SK-N-SH (cell line): Measurements from ENCODE around the gene LPCAT1. TPM values are rescaled to one million over a fixed set of nuclear protein-coding genes. Genes with fewer than 3 reads are reported as not detected.

Source experiments
- CTCF ChIA-PET: fragments of 300-600, 350-600 bp; formaldehyde crosslinking; extraction: SDS; loops from one replicate; lab custom pipeline; 2021; lab: Yijun Ruan, JAX
- POLR2A ChIA-PET: fragments of 350-600 bp; sonication (Branson Sonifier 250); formaldehyde crosslinking; extraction: SDS; loops from one replicate; lab custom pipeline; 2020; ENCODE audit warnings: antibody characterized with exemption, inconsistent platforms; lab: Yijun Ruan, JAX
- DNase-seq: peaks from one replicate; pipeline ENCODE4 v3.0.0; 2012
- H2AFZ ChIP-seq: fragments of 200-600 bp; sonication (generic); 2 replicates; pipeline ENCODE4 v1.8.1; 2016; ENCODE audit warnings: antibody characterized with exemption, mild to moderate bottlenecking, low read depth
- H3F3A ChIP-seq: fragments of 200-600 bp; sonication (generic); replicated peaks from 2 replicates; pipeline ENCODE3; 2016; ENCODE audit warnings: antibody characterized with exemption, mild to moderate bottlenecking; ENCODE audit not compliant: insufficient read depth
- H3K27ac ChIP-seq, 2 experiments: fragments of 200-500 bp in 1 of 2; fragments of 200-600 bp in 1 of 2; sonication (Bioruptor generic) in 1 of 2; sonication (generic), shearing (Covaris generic) in 1 of 2; 2 replicates each; pipeline versions ENCODE4 v1.5.1 to v1.6.1; 2014 to 2016; ENCODE audit warnings: low read depth in 2 of 2, inconsistent platforms in 1 of 2, low read length in 1 of 2, mild to moderate bottlenecking in 1 of 2, mixed read lengths in 1 of 2
- H3K27me3 ChIP-seq: fragments of 200-600 bp; sonication (generic), shearing (Covaris generic); 2 replicates; pipeline ENCODE4 v1.6.1; 2016; ENCODE audit warnings: mixed run types; ENCODE audit not compliant: insufficient read depth
- H3K36me3 ChIP-seq, 2 experiments: fragments of 200-500 bp in 1 of 2; fragments of 200-600 bp in 1 of 2; sonication (Bioruptor generic) in 1 of 2; sonication (generic) in 1 of 2; replicated peaks in 1 of 2; 2 replicates each; pipeline versions ENCODE3 to v1.5.1; 2014 to 2016; ENCODE audit warnings: low read length in 1 of 2, mild to moderate bottlenecking in 1 of 2; ENCODE audit not compliant: insufficient read depth in 2 of 2, control insufficient read depth in 1 of 2
- H3K4me1 ChIP-seq, 2 experiments: fragments of 200-500 bp in 1 of 2; fragments of 200-600 bp in 1 of 2; sonication (Bioruptor generic) in 1 of 2; sonication (generic), shearing (Covaris generic) in 1 of 2; 2 replicates each; pipeline versions ENCODE4 v1.5.1 to v1.6.1; 2014 to 2016; ENCODE audit warnings: low read depth in 1 of 2, low read length in 1 of 2, mixed run types in 1 of 2; ENCODE audit not compliant: insufficient read depth in 2 of 2, control insufficient read depth in 1 of 2
- H3K4me2 ChIP-seq: fragments of 200-600 bp; sonication (generic), shearing (Covaris generic); 2 replicates; pipeline ENCODE4 v1.6.1; 2017; ENCODE audit warnings: mixed run types
- H3K4me3 ChIP-seq, 2 experiments: fragments of 200-500 bp in 1 of 2; fragments of 200-600 bp in 1 of 2; sonication (Bioruptor generic) in 1 of 2; sonication (generic), shearing (Covaris generic) in 1 of 2; 2 replicates each; pipeline versions ENCODE4 v1.5.1 to v1.8.1; 2014 to 2016; ENCODE audit warnings: low read depth in 2 of 2, inconsistent platforms in 1 of 2, low read length in 1 of 2, mild to moderate bottlenecking in 1 of 2, mixed read lengths in 1 of 2, moderate library complexity in 1 of 2
- H3K79me2 ChIP-seq: fragments of 200-600 bp; sonication (generic); 2 replicates; pipeline ENCODE4 v1.8.1; 2017; ENCODE audit warnings: mild to moderate bottlenecking; ENCODE audit not compliant: insufficient read depth
- H3K9ac ChIP-seq: fragments of 200-600 bp; sonication (generic); 2 replicates; pipeline ENCODE4 v1.6.1; 2017; ENCODE audit warnings: mixed run types
- H3K9me2 ChIP-seq: fragments of 200-600 bp; sonication (generic); 2 replicates; pipeline ENCODE4 v1.6.1; 2017; ENCODE audit warnings: mixed run types
- H3K9me3 ChIP-seq: fragments of 200-600 bp; sonication (generic); 2 replicates; pipeline ENCODE4 v1.6.1; 2017; ENCODE audit warnings: mixed run types, mild to moderate bottlenecking, moderate library complexity
- H4K20me1 ChIP-seq: fragments of 200-600 bp; sonication (generic); 2 replicates; pipeline ENCODE4 v1.6.1; 2017; ENCODE audit warnings: mild to moderate bottlenecking, mixed run types; ENCODE audit not compliant: insufficient read depth
- CHD2 ChIP-seq: fragments of 150-350 bp; IDR thresholded peaks from 2 replicates; pipeline ENCODE4 v1.6.1; 2018; ENCODE audit warnings: low read length; ENCODE audit not compliant: partially characterized antibody
- EP300 ChIP-seq, 2 experiments: IDR thresholded peaks; 2 replicates each; pipeline versions ENCODE4 v1.4.0 to v1.6.1; 2012; ENCODE audit warnings: borderline replicate concordance in 1 of 2, low read depth in 1 of 2, low read length in 1 of 2
- FOXJ3 ChIP-seq: sonication (generic); formaldehyde crosslinking; IDR thresholded peaks from 2 replicates; pipeline ENCODE4 v1.5.1; 2020; ENCODE audit warnings: mild to moderate bottlenecking, missing genetic modification reagents
- FOXM1 ChIP-seq: IDR thresholded peaks from 2 replicates; pipeline ENCODE4 v1.4.0; 2012; ENCODE audit warnings: low read depth, mild to moderate bottlenecking
- IRF3 ChIP-seq: fragments of 150-350 bp; IDR thresholded peaks from 2 replicates; pipeline ENCODE4 v1.6.1; 2016; ENCODE audit warnings: mild to moderate bottlenecking, low read depth, low read length
- MEF2A ChIP-seq: IDR thresholded peaks from 2 replicates; pipeline ENCODE4 v1.4.0; 2012; ENCODE audit warnings: low read depth, borderline replicate concordance
- MXI1 ChIP-seq: IDR thresholded peaks from 2 replicates; pipeline ENCODE4 v1.6.1; 2012; ENCODE audit warnings: mild to moderate bottlenecking, low read depth, low read length, improper control_type of control experiment
- NFIC ChIP-seq: IDR thresholded peaks from 2 replicates; pipeline ENCODE4 v1.4.0; 2012; ENCODE audit warnings: borderline replicate concordance
- PBX3 ChIP-seq: IDR thresholded peaks from 2 replicates; pipeline ENCODE4; 2012
- RCOR1 ChIP-seq: fragments of 150-350 bp; IDR thresholded peaks from 2 replicates; pipeline ENCODE4 v1.6.1; 2017; ENCODE audit warnings: antibody characterized with exemption, low read length
- REST ChIP-seq: IDR thresholded peaks from 2 replicates; pipeline ENCODE4 v1.6.1; 2012; ENCODE audit warnings: mild to moderate bottlenecking, low read depth, low read length, moderate library complexity
- SIN3A ChIP-seq: IDR thresholded peaks from 2 replicates; pipeline ENCODE4 v1.6.1; 2012; ENCODE audit warnings: low read depth, mild to moderate bottlenecking, low read length, moderate library complexity, borderline replicate concordance
- TAF1 ChIP-seq: IDR thresholded peaks from 2 replicates; pipeline ENCODE4 v1.6.1; 2012; ENCODE audit warnings: low read depth, mild to moderate bottlenecking, low read length, moderate library complexity, borderline replicate concordance
- TCF12 ChIP-seq: IDR thresholded peaks from 2 replicates; pipeline ENCODE4 v1.4.0; 2012
- ZBTB33 ChIP-seq: IDR thresholded peaks from 2 replicates; pipeline ENCODE4 v1.4.0; 2012; ENCODE audit warnings: low read depth, borderline replicate concordance
- WGBS: methylation state at CpG from one replicate; pipeline ENCODE4 v1.1.6; 2017; ENCODE audit warnings: low lambda C conversion rate; 5-methylcytosine and 5-hydroxymethylcytosine counted together
- polyA plus RNA-seq, 3 experiments: library from polyadenylated mRNA; depleted of rRNA; stranded (reverse); fragments of >200 nt; gene quantifications; 2 replicates each; pipeline ENCODE4 v1.2.3, GENCODE V29; 2012

The LPCAT1 gene
- polyA plus RNA-seq, 1 of the 3 experiments (the other 2 are of a cell fraction) = 42.3 TPM

- H3K27ac ChIP-seq = no peak overlapping the region
- H3K4me3 ChIP-seq = no peak overlapping the region
- H3K27me3 ChIP-seq = no peaks in the 10 kb centered on the region
- no peaks in the 10 kb centered on the region for H4K20me1 ChIP-seq
- no peak for TF ChIP-seq CHD2
- no peak for TF ChIP-seq ZBTB33
- no peak for TF ChIP-seq NFIC
- TF ChIP-seq RCOR1 = no peak
- TF ChIP-seq IRF3 = no peak
- TF ChIP-seq FOXJ3 (CRISPR knock-in tag) = no peak
- no peak for TF ChIP-seq FOXM1
- no peak for TF ChIP-seq TCF12
- TF ChIP-seq EP300 (IDR thresholded peaks at IDR 0.05; ENCODE audit: borderline replicate concordance in 1 of 2, low read depth in 1 of 2, low read length in 1 of 2) = no peak
- TF ChIP-seq SIN3A = no peak
- TF ChIP-seq PBX3 = no peak
- TF ChIP-seq TAF1 = no peak
- no peak for TF ChIP-seq REST
- TF ChIP-seq MEF2A = no peak
- no peak for TF ChIP-seq MXI1
- H3K36me3 ChIP-seq = peaks cover 8 to 32% of the 10 kb centered on the region in 2 experiments
- no peaks in the 10 kb centered on the region for H3K79me2 ChIP-seq
- ChIA-PET CTCF (no interaction called here), POLR2A (no interaction called here)
- 98% methylated on average over 10 of the region's 10 CpGs for WGBS
- H3F3A ChIP-seq = peaks cover 26% of the 10 kb centered on the region
- no peak overlapping the region for H3K4me2 ChIP-seq
- H2AFZ ChIP-seq = no peak overlapping the region
- H3K9me2 ChIP-seq = no peaks in the 10 kb centered on the region
- DNase-seq = peak; percentile 24
- H3K9me3 ChIP-seq = 0 out of 2 replicates have a peak, but pooled peaks cover 6% of the 10 kb centered on the region
- H3K9ac ChIP-seq = no peak overlapping the region
- peaks cover 0 to 7% of the 10 kb centered on the region in 2 experiments; a peak in 1 of 4 replicates for H3K4me1 ChIP-seq
Observed at GRCh38 chr5:1461396-1461795, 62.4 kb downstream of the LPCAT1 start.
